Measurements from ENCODE around the gene EIF3I. TPM values are rescaled to one million over a fixed set of nuclear protein-coding genes. Genes with fewer than 3 reads are reported as not detected.

Gene EIF3I
- total and polyA plus RNA-seq, 2 of the 8 experiments (the other 6 are each of a cell fraction or from before 2014, with no cell fraction given), result 247 to 346 TPM

- Histone ChIP-seq H3K23ac (ENCODE audit: insufficient read length) (no peak overlapping the region), H3K27me3 (replicated peaks in 1 of 4; ENCODE audit: control insufficient read depth in 3 of 4, extremely low read depth in 1 of 4, insufficient read depth in 3 of 4, low read length in 3 of 4) (no peaks in the 10 kb centered on the region), H3K4ac (replicated peaks; ENCODE audit: insufficient read length, low read depth, low read length) (no peak overlapping the region), H3K14ac (ENCODE audit: insufficient read length) (no peak overlapping the region), H3K9me3 (ENCODE audit: insufficient read depth in 2 of 2, low read depth in 1 of 2, low read length in 1 of 2) (no peaks in the 10 kb centered on the region), H3K27ac (ENCODE audit: low read depth, low read length) (no peak overlapping the region), H3K4me2 (ENCODE audit: insufficient read depth in 1 of 2, low read depth in 2 of 2, low read length in 2 of 2) (no peak overlapping the region), H3K9ac (replicated peaks in 1 of 4; ENCODE audit: extremely low read depth in 1 of 4, low read depth in 3 of 4, low read length in 3 of 4) (no peak overlapping the region), H2BK5ac (ENCODE audit: low read depth, low read length) (0 out of 2 replicates have a peak overlapping the region, but pooled peaks have one; percentile 68), H3K56ac (replicated peaks; ENCODE audit: insufficient read length, low read depth, low read length) (no peak overlapping the region), H3K36me3 (ENCODE audit: control insufficient read depth in 2 of 4, insufficient read depth in 4 of 4, low read length in 3 of 4) (peaks cover 37 to 79% (median 69%) of the 10 kb centered on the region in 4 experiments), H4K20me1 (replicated peaks in 1 of 2; ENCODE audit: control insufficient read depth in 1 of 2, insufficient read depth in 2 of 2, low read length in 2 of 2) (peaks cover 4 to 11% of the 10 kb centered on the region in 2 experiments), H4K91ac (replicated peaks; ENCODE audit: insufficient read length, low read length) (no peak overlapping the region), H2BK120ac (replicated peaks; ENCODE audit: low read depth, low read length) (no peak overlapping the region), H4K8ac (ENCODE audit: extremely low read depth, insufficient read depth, low read length) (no peak overlapping the region), H3K79me2 (ENCODE audit: control insufficient read depth in 1 of 2, insufficient read depth in 2 of 2, low read length in 2 of 2) (peaks cover 7 to 30% of the 10 kb centered on the region in 2 experiments), H2BK15ac (ENCODE audit: low read length) (no peak overlapping the region; the same call in 1 of the 2 replicates), H3K4me1 (replicated peaks in 1 of 4; ENCODE audit: control insufficient read depth in 3 of 4, insufficient read depth in 4 of 4, low read length in 3 of 4) (no peaks in the 10 kb centered on the region; a peak in 2 of 7 replicates), H4K5ac (ENCODE audit: insufficient read length, low read depth, low read length) (no peak overlapping the region), H3K18ac (ENCODE audit: extremely low read depth, low read length) (no peak overlapping the region), H3K4me3 (ENCODE audit: extremely low read depth in 1 of 4, insufficient read depth in 2 of 4, low read depth in 3 of 4, low read length in 4 of 4) (no peak overlapping the region), H3K23me2 (ENCODE audit: low read depth, low read length) (no peaks in the 10 kb centered on the region), H2BK12ac (ENCODE audit: low read depth, low read length) (no peak overlapping the region), H2AFZ (ENCODE audit: low read length) (no peak overlapping the region), H3K79me1 (ENCODE audit: low read depth, low read length) (peaks cover 2% of the 10 kb centered on the region; the same call in 1 of the 2 replicates), H2BK20ac (ENCODE audit: low read length) (no peak overlapping the region), H2AK5ac (ENCODE audit: low read depth, low read length) (no peak overlapping the region)
- TF ChIP-seq POU5F1 (IDR thresholded peaks at IDR 0.05; ENCODE audit: low read depth, low read length), result no peak
- DNase-seq (ENCODE audit: low read depth in 1 of 2, low spot score in 2 of 2) (no peak), FAIRE-seq (no peak)
- POLR2A ChIA-PET (ENCODE audit: partially characterized antibody), result interaction anchor here (0.6 to 21.3 kb wide), 9 partner anchors 2 to 150 kb away, joined by 3 to 332 read pairs (median 3); partner anchors contain the start of genes CCDC28B, IQCC, MARCKSL1 and TXLNA
- 98% methylated on average over 2 of the region's 2 CpGs; no CpG with 5 or more reads in 1 of the 2 experiments for WGBS, 2 experiments (ENCODE audit: extremely low coverage in 1 of 2, insufficient coverage in 1 of 2, insufficient read length in 1 of 2, insufficient replicate concordance in 2 of 2, low coverage in 1 of 2, low lambda C conversion rate in 2 of 2, missing lambda C conversion rate in 1 of 2)
- CTCF ChIA-PET (ENCODE audit: partially characterized antibody), result no interaction called here
Measured at GRCh38 chr1:32186491-32186890, 35.7 kb upstream of the EIF3I start.
